GM19025 (cell line): ENCODE measurements around the gene TNFSF13.
"Not testable (repeated sequence)": the region's sequence is repeated elsewhere in the genome, so short reads cannot be mapped to it uniquely, and the experiment has no call there.

Experiments
- ATAC-seq: cut with Tn5 transposase; IDR thresholded peaks from one replicate; pipeline ENCODE4 v1.9.1; 2021; ENCODE audit warnings: mild to moderate bottlenecking, low read depth, moderate library complexity; ENCODE audit not compliant: unreplicated experiment

Gene TNFSF13

GRCh38 chr17:7589204-7589868, 30.8 kb downstream of the TNFSF13 start:
- ATAC-seq: no peak

GRCh38 chr17:7589891-7590691, 31.5 kb downstream of the TNFSF13 start, which contains the start of gene SOX15:
SOX15 (minus strand) TSS chr17:7590094; CDS start chr17:7589676, 418 bp downstream.
- ATAC-seq: no peak

DNA sequence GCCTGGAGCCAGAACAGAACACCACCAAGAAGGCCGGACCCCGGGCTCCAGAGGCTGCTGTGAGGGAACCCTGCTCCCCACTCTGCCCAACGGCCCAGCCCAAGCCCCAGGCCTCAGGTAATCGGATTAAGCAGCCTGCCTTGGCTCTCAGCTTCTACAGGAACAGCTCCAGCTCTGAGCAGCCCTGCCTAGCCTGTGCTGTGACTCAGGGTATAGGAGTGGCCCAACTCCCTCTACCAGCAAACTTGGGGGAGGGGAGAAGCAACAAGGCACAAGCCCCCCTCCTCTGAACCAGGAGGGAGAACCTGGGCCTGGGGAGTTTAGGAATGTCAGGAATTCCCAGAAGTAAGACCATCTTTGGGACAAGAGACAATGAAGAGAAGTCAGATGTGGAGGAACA, 32.2 kb downstream of the TNFSF13 start:
- no peak for ATAC-seq

GRCh38 chr17:7591596-7591995, 33.0 kb downstream of the TNFSF13 start:
- no peak for ATAC-seq

DNA sequence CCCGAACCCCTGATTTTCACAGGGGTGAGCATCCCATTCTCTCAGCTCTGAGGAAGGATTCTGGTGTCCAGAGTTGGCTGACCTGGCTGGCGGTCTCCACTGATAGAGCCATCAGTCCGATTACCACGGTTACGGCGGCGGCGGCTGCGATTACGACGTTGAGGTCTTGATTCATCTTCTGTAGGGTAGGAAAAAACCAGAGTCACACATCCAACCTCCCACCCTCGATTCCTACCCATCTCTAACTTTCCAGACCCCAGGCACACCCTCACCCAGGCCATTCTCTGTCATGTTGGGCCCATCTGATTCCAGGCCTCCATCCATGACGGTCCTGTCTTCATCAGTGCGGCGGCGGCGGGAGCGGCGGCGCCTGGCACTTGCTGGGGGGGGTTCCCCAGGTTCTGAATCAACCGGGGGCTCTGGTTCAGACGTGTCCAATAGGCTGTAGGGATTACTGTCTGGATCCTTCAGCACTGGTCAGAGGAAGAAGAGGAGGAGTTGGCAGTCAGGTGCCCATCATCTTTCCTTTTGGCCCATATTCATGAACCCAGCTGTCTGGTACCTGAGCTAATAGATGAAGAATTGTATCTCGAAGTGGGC, 34.0 kb downstream of the TNFSF13 start:
- no peak for ATAC-seq

DNA sequence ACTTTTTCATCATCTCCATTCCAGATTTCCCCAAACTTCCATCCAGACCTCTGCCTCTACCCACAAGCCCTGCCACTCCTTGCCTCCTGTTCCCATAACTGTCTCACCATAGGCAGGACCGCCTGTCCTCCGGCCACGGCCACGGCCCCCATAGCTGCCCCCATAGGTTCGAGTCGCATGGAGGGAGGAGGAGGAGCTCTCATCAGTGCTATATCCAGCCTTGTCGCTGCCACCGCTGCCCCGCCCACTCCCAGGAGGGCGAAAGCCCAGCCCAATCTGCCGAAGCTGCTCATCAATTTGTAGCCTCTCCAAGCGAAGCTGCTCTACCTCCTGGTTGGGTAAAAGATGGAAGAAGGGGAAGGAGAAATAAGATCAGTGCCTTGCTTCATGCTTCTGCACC, 34.7 kb downstream of the TNFSF13 start:
- ATAC-seq: no peak

- not testable (repeated sequence) for ATAC-seq
Measured at GRCh38 chr17:7597561-7597960, 39.0 kb downstream of the TNFSF13 start.

GRCh38 chr17:7606280-7606679, 47.7 kb downstream of the TNFSF13 start:
- no peak for ATAC-seq

GRCh38 chr17:7610641-7611040, 52.1 kb downstream of the TNFSF13 start:
- no peak for ATAC-seq
